ENCODE results near the gene MED26. TPM values are rescaled to one million over a fixed set of nuclear protein-coding genes. Genes with fewer than 3 reads are reported as not detected.

MED26 gene
- total and polyA plus RNA-seq, 2 of the 13 experiments (the other 11 are each of a cell fraction or from before 2014, with no cell fraction given) = 3.5 to 3.8 TPM

- TF ChIP-seq PHF8 (CRISPR knock-in tag; IDR thresholded peaks at IDR 0.05) (peak; percentile 81), GMEB2 (CRISPR knock-in tag; IDR thresholded peaks at IDR 0.05; ENCODE audit: low read depth) (peak; percentile 72), HNRNPL (IDR thresholded peaks at IDR 0.05; ENCODE audit: low read depth, low read length) (no peak), TCF12 (IDR thresholded peaks at IDR 0.05) (no peak), TCF12 (CRISPR knock-in tag; IDR thresholded peaks at IDR 0.05) (no peak), TRAFD1 (CRISPR knock-in tag; IDR thresholded peaks at IDR 0.05; ENCODE audit: borderline replicate concordance) (peak; percentile 62; the same call in 1 of the 2 replicates), HCFC1 (IDR thresholded peaks at IDR 0.05; ENCODE audit: low read depth, low read length) (peak; percentile 87), ZNF331 (CRISPR knock-in tag; IDR thresholded peaks at IDR 0.05) (peak; percentile 53; the same call in 1 of the 2 replicates), HNRNPLL (IDR thresholded peaks at IDR 0.05; ENCODE audit: low read depth, low read length, poor library complexity, severe bottlenecking) (peak; percentile 80), ZNF207 (IDR thresholded peaks at IDR 0.05; ENCODE audit: borderline replicate concordance) (no peak), CREB1 (IDR thresholded peaks at IDR 0.05) (peak; percentile 99), CREB1 (CRISPR knock-in tag; IDR thresholded peaks at IDR 0.05) (peak; percentile 97), ZSCAN22 (CRISPR knock-in tag; IDR thresholded peaks at IDR 0.05) (0 out of 2 replicates have a peak, but pooled peaks have one; percentile 64), MEF2D (CRISPR knock-in tag; IDR thresholded peaks at IDR 0.05) (0 out of 2 replicates have a peak, but pooled peaks have one; percentile 17), ATF1 (CRISPR knock-in tag; IDR thresholded peaks at IDR 0.05) (peak; percentile 96), SMARCE1 (IDR thresholded peaks at IDR 0.05; ENCODE audit: borderline replicate concordance) (no peak), TFE3 (CRISPR knock-in tag; IDR thresholded peaks at IDR 0.05) (peak; percentile 67), FOSL2 (CRISPR knock-in tag; IDR thresholded peaks at IDR 0.05) (no peak), SAP130 (CRISPR knock-in tag; IDR thresholded peaks at IDR 0.05; ENCODE audit: low read depth) (peak; percentile 94), MATR3 (CRISPR knock-in tag; IDR thresholded peaks at IDR 0.05) (no peak), ZNF343 (CRISPR knock-in tag; IDR thresholded peaks at IDR 0.05) (no peak), FOSL1 (CRISPR knock-in tag; IDR thresholded peaks at IDR 0.05; ENCODE audit: borderline replicate concordance) (peak; percentile 31; the same call in 1 of the 2 replicates), HOXA9 (CRISPR knock-in tag; IDR thresholded peaks at IDR 0.05; ENCODE audit: borderline replicate concordance) (no peak), MAFG (CRISPR knock-in tag; IDR thresholded peaks at IDR 0.05) (no peak), MXD4 (CRISPR knock-in tag; IDR thresholded peaks at IDR 0.05) (peak; percentile 75; the same call in 1 of the 2 replicates), ZNF580 (CRISPR knock-in tag; IDR thresholded peaks at IDR 0.05; ENCODE audit: borderline replicate concordance, low read depth) (peak; percentile 66; the same call in 1 of the 2 replicates), ZNF34 (CRISPR knock-in tag; IDR thresholded peaks at IDR 0.05; ENCODE audit: borderline replicate concordance) (no peak)
Measured at GRCh38 chr19:16572332-16573211, 55.4 kb downstream of the MED26 start, which contains the start of gene SLC35E1 (continued).
